GM19240 (cell line): Measurements from ENCODE around the gene G6PC1.
"Not testable (repeated sequence)": the region's sequence is repeated elsewhere in the genome, so short reads cannot be mapped to it uniquely, and the experiment has no call there.

ENCODE experiments used
- DNase-seq: peaks from one replicate; pipeline ENCODE4 v3.0.0; 2011; ENCODE audit warnings: low spot score; ENCODE audit not compliant: insufficient read length

The G6PC1 gene

DNA sequence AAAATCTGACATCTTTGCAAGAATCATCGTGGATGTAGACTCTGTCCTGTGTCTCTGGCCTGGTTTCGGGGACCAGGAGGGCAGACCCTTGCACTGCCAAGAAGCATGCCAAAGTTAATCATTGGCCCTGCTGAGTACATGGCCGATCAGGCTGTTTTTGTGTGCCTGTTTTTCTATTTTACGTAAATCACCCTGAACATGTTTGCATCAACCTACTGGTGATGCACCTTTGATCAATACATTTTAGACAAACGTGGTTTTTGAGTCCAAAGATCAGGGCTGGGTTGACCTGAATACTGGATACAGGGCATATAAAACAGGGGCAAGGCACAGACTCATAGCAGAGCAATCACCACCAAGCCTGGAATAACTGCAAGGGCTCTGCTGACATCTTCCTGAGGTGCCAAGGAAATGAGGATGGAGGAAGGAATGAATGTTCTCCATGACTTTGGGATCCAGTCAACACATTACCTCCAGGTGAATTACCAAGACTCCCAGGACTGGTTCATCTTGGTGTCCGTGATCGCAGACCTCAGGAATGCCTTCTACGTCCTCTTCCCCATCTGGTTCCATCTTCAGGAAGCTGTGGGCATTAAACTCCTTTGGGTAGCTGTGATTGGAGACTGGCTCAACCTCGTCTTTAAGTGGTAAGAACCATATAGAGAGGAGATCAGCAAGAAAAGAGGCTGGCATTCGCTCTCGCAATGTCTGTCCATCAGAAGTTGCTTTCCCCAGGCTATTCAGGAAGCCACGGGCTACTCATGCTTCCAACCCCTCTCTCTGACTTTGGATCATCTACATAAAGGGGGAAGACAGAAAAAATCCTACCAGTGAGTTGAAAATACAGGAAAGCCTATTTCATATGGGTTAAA is at the start of gene G6PC1:
TSS of gene G6PC1 (plus strand) at position 340 of the 872 bp plus-strand sequence. CDS start at position 418, 78 bp downstream.
- DNase-seq, result no peak

DNA sequence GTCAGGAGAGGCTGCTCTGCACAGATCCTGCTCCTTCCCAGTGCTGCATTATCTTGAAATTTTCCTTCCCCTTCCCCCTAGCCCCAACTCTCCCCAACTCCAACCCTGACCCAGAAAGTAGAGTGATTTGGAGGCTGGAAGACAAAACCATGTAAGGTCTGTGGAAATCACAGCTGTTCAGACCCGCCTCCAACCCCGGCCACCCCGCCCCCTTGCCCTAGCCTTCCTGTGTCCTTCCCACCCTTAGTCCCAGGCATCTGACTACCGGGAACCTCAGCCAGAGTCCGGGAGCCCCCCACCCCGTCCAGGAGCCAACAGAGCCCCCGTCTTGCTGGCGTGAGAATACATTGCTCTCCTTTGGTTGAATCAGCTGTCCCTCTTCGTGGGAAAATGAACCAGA is 49.6 kb upstream of the G6PC1 start, which contains the start of gene AOC3:
TSS of gene AOC3 (plus strand) at position 246 of the 400 bp plus-strand sequence. CDS start at position 391, 145 bp downstream.
- no peak for DNase-seq

DNA sequence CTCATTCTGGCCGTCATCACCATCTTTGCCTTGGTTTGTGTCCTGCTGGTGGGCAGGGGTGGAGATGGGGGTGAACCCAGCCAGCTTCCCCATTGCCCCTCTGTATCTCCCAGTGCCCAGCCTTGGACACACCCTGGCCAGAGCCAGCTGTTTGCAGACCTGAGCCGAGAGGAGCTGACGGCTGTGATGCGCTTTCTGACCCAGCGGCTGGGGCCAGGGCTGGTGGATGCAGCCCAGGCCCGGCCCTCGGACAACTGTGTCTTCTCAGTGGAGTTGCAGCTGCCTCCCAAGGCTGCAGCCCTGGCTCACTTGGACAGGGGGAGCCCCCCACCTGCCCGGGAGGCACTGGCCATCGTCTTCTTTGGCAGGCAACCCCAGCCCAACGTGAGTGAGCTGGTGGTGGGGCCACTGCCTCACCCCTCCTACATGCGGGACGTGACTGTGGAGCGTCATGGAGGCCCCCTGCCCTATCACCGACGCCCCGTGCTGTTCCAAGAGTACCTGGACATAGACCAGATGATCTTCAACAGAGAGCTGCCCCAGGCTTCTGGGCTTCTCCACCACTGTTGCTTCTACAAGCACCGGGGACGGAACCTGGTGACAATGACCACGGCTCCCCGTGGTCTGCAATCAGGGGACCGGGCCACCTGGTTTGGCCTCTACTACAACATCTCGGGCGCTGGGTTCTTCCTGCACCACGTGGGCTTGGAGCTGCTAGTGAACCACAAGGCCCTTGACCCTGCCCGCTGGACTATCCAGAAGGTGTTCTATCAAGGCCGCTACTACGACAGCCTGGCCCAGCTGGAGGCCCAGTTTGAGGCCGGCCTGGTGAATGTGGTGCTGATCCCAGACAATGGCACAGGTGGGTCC is 49.0 kb upstream of the G6PC1 start:
- DNase-seq, result not testable (repeated sequence)

DNA sequence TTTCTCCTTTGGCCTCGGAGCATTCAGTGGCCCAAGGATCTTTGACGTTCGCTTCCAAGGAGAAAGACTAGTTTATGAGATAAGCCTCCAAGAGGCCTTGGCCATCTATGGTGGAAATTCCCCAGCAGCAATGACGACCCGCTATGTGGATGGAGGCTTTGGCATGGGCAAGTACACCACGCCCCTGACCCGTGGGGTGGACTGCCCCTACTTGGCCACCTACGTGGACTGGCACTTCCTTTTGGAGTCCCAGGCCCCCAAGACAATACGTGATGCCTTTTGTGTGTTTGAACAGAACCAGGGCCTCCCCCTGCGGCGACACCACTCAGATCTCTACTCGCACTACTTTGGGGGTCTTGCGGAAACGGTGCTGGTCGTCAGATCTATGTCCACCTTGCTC is 48.2 kb upstream of the G6PC1 start:
- DNase-seq, result no peak

DNA sequence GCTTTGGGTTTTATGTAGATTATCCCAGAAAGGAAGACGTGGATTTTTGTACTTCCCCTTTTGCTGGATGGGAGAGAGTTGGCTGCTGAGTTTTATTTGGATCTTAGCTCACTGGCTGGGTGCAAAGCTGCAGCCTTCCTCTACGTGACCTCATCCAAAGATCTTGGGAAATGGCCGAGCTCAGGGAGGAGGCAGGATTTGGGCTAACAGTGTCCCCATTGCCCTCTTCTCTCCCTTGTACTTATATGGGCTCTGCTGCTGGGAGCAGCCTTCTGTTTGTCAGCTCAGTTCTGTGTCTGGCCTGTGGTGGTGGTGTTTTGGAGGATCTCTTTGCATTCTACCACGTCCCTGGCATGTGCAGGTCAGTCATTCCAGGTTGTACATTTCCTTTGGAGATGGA is 47.6 kb upstream of the G6PC1 start:
- no peak for DNase-seq

DNA sequence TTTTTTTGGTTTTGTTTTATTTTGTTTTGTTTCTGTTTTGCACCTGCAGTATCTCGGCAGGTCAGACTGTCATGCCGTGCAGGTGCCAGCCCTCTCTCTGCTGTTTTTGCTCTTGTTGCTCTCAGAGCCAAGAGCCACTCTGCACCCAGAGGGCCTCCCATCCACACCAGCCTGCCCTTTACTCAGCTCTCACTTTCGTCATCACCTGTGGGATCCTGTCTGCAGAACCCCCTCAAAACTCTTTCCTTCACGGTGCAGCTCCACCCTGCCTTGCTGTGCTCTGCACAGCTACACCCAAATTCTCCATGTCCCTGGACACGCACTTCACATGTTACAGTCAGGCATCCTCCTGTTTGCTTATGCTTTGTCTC is 47.0 kb upstream of the G6PC1 start:
- no peak for DNase-seq

DNA sequence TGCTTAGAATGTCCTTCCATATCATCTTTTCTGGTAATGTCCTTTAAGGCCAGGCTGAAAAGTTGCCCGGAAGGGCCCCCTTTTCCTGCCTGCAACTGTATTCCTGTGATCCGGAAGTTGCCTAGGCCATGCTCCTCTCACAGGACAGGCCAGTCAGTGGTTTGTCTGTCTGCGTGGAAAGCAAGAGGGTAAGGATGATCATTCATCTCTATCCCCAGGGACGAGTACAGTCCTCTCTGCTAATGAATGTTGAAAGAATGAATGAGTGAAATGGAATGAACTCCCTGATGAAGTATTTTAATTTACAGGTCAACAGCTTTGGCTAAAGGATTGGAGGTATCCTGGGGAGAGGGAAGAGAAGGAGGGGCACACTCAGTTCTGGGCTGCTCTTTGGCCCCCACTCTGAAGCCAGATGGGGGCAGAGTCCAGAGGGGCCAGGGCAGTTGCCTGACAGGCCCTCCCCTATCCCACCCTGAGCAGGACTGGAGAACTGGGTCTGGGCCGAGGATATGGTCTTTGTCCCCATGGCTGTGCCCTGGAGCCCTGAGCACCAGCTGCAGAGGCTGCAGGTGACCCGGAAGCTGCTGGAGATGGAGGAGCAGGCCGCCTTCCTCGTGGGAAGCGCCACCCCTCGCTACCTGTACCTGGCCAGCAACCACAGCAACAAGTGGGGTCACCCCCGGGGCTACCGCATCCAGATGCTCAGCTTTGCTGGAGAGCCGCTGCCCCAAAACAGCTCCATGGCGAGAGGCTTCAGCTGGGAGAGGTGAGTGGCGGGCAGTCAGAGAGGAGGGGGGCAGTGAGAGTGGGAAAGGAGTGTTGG is 46.4 kb upstream of the G6PC1 start:
- no peak for DNase-seq

DNA sequence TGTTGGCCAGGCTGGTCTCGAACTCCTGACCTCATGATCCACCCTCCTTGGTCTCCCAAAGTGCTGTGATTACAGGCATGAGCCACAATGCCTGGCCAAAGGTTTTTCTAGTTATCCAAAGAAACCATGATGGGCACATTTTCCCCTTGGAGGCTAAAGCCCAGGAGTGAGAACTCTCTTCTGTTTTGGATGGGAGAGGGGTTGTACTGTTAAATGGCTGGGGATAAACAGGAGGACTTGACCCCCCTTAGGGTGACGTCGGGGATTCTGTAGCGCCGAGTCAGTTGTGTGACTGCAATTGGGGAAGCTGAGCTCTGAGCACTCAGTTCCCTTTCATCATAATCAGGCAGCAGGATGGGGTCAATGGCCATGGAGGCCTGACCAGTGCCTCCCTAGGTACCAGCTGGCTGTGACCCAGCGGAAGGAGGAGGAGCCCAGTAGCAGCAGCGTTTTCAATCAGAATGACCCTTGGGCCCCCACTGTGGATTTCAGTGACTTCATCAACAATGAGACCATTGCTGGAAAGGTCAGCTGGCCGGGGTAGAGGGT is 45.5 kb upstream of the G6PC1 start:
- DNase-seq, result no peak

DNA sequence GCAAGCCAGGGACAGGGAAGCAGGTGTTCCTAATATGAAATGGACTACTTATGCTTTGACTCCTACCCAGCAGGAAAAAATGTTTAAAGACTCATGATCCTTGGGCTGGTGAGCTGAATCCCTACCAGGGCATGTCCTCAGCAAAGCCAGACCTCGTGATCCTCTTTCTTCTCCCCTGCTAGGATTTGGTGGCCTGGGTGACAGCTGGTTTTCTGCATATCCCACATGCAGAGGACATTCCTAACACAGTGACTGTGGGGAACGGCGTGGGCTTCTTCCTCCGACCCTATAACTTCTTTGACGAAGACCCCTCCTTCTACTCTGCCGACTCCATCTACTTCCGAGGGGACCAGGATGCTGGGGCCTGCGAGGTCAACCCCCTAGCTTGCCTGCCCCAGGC is 44.5 kb upstream of the G6PC1 start:
- not testable (repeated sequence) for DNase-seq

DNA sequence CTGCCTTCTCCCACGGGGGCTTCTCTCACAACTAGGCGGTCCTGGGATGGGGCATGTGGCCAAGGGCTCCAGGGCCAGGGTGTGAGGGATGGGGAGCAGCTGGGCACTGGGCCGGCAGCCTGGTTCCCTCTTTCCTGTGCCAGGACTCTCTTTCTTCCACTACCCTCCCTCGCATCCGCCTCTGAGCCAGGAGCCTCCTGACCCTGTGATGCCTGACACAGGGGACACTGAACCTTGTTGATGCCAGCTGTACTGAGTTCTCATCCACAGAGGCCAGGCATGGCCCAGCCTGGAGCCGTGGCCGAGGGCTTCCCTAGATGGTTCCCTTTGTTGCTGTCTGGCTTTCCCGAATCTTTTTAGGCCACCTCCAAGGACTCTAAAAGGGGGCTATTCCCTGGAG is 44.1 kb upstream of the G6PC1 start:
- DNase-seq, result not testable (repeated sequence)

DNA sequence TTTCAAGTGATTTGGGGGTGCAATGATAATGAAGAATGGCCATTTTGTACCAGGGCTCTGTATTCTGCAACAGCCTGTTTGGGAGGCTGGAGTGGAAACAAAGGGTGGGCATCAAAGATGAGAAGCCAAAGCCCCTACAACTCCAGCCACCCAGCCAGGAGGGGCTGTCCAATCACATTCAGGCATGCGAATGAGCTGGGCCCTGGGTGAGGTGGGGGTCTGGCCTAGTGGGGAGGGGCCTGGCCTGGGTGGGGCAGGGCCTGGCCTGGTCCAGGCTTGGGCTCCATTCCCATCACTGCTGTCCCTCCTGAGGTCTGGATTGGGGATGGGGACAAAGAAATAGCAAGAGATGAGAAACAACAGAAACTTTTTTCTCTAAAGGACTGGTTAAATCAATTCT is 43.2 kb upstream of the G6PC1 start:
- DNase-seq, result no peak

DNA sequence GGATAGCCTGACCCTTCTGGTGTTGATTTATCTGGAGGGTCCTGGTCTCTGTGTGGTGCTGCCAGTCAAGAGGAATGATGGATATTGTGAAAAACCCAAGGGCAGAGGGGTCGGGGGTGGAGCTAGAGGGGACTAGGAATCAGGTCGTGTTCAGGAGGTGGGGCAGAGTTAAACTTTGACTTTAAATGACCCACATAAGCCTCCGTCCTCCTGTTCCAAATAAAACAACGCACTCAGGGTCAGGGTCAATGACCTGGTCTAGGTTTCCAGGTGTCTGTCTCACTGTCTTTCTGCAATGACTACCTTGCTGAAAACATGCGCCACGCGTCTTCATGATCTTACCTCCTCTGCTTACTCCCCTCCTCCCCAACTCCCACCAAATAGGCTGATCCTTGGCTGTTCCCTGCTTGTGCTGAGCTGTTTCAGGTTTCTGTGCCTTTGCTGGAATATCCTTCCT is 34.9 kb upstream of the G6PC1 start:
- no peak for DNase-seq

DNA sequence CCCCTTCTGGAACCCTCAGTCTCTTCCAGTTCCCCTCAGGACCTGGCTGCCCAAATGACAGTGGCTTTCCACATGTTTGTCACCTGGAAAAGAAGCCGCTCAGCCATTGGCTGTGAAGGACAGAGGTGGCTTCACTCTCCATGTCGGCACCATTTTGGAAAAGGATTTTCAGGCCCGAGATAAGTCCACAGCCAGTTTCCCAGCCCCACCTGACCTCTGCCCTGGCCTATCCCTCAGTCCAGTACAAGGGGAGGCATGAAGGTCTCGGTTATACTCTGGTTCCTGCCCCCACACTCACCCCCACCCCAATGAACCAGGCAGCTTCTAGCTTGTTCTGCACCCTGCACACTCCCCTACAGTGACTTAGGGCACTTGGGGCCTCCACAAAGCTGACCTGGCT is 34.4 kb upstream of the G6PC1 start:
- DNase-seq, result no peak

DNA sequence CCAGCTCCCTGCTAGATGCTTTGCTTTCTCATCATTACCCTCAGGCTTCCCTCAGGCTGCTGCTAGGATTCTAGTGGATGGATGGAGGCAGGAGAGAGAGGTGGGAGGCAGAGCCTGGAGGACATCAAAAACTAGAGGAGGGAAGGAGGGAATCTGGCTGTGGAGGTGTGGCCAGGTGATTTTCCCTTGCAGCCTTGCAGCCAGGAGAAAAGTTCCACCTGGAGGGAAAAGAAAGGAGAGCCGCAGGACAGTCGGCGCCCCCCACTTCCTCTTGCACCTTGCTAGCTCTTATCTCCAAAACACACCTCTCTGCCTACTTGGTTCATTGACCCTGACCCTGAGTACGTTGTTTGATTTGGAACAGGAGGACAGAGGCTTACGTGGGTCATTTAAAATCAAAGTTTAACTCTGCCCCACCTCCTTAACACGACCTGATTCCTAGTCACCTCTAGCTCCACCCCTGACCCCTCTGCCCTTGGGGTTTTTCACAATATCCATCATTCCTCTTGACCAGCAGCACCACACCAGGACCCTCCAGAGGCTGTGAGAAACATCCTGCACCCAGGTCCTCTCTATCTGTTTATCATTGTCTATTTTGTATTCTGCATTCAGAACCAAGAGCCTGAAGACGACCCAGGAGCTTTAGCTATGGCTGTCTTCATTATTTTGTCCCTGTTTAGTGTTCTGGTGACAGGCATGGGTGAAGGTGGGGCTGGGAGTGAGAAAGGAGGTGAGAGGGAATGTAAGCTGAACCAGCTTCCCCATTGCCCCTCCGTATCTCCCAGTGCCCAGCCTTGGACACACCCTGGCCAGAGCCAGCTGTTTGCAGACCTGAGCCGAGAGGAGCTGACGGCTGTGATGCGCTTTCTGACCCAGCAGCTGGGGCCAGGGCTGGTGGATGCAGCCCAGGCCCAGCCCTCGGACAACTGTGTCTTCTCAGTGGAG is 33.7 kb upstream of the G6PC1 start:
- no peak for DNase-seq

DNA sequence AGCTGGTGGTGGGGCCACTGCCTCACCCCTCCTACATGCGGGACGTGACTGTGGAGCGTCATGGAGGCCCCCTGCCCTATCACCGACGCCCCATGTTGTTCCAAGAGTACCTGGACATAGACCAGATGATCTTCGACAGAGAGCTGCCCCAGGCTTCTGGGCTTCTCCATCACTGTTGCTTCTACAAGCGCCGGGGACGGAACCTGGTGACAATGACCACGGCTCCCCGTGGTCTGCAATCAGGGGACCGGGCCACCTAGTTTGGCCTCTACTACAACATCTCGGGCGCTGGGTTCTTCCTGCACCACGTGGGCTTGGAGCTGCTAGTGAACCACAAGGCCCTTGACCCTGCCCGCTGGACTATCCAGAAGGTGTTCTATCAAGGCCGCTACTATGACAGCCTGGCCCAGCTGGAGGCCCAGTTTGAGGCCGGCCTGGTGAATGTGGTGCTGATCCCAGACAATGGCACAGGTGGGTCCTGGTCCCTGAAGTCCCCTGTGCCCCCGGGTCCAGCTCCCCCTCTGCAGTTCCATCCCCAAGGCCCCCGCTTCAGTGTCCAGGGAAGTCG is 32.8 kb upstream of the G6PC1 start:
- not testable (repeated sequence) for DNase-seq

DNA sequence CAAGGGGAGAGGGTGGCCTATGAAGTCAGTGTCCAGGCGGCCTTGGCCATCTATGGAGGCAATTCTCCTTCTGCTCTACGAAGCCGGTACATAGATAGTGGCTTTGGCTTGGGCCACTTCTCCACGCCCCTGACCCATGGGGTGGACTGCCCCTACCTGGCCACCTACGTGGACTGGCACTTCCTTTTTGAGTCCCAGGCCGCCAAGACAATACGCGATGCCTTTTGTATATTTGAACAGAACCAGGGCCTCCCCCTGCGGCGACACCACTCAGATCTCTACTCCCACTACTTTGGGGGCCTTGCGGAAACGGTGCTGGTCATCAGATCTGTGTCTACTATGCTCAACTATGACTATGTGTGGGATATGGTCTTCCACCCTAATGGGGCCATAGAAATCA is 32.3 kb upstream of the G6PC1 start:
- no peak for DNase-seq

DNA sequence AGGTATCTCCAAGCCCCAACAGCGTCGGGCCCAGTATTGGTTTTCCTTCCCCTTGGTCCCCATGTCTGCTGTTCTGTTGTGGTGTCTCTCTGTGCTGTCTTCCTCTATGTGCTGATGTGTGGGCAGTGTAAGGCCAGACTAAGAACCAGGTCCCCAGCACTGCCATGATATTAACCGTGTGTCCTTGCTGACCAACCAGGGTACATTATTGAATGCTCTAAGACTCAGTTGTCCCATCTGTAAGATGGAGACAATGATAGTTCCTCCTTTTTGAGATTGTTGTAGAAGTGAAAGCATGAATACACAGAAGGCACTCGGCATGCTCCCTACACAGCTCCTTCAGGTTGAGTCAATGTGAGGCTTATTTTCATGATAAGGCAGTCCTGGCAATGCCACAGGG is 29.0 kb upstream of the G6PC1 start:
- DNase-seq, result no peak

DNA sequence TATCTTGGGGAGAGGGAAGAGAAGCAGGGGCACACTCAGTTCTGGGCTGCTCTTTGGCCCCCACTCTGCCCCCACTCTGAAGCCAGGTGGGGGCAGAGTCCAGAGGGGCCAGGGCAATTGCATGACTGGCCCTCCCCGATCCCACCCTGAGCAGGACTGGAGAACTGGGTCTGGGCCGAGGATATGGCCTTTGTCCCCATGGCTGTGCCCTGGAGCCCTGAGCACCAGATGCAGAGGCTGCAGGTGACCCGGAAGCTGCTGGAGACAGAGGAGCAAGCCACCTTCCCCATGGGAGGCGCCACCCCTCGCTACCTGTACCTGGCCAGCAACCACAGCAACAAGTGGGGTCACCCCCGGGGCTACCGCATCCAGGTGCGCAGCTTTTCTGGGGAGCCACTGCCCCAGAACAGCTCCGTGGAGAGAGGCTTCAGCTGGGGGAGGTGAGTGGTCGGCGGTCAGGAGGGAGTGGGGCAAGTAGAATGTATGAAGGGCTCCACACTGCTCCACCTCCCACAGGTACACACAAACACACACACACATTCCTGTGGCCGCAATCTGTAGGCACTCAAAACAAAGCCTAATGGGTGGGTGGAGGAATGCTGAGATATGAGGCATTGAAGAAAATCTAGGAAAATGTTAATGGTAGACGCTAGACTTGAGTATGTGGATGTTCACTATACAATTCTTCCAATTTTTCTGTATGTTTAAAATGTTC is 28.2 kb upstream of the G6PC1 start:
- no peak for DNase-seq

DNA sequence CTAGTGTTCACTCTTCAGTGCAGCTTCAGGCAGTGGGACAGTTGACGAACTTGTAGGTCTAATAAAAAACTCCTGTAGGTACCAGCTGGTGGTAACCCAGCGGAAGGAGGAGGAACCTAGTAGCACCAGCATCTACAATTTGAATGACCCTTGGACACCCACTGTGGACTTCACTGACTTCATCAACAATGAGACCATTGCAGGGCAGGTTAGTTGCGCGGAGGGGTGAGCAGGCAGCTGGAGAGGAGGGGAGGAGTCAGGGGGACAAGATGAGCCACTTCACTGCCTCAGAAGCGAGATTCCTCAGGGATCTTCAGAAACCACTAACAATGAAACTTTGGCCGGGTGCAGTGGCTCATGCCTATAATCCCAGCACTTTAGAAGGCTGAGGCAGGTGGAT is 27.3 kb upstream of the G6PC1 start:
- no peak for DNase-seq
